ENCODE data around the gene CD300C. TPM values are rescaled to one million over a fixed set of nuclear protein-coding genes. Genes with fewer than 3 reads are reported as not detected.
"Not testable (repeated sequence)": the region's sequence is repeated elsewhere in the genome, so short reads cannot be mapped to it uniquely, and the experiment has no call there.

CD300C gene
- total RNA-seq, 1 donor from 2014 or later: not detected

GRCh38 chr17:74514632-74515334 is 31.1 kb downstream of the CD300C start:
- no peak for DNase-seq (ENCODE audit: low read depth, low spot score)

DNA sequence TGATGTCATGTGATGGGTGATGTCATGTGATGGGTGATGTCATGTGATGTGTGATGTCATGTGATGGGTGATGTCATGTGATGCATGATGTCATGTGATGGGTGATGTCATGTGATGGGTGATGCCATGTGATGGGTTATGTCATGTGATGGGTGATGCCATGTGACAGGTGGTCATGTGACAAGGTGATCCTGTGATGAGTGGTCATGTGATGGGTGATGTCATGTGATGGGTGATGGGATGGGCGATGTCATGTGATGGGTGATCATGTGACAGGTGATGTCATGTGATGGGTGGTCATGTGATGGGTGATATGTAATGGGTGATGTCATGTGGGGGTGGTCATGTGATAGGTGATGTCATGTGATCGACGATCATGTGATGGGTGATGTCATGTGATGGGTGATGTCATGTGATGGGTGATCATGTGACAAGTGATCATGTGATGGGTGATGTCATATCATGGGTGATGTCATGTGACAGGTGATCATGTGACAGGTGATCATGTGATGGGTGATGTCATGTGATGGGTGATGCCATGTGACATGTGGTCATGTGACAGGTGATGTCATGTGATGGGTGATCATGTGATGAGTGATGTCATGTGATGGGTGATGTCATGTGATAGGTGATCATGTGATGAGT is 31.8 kb downstream of the CD300C start:
- no peak for DNase-seq (ENCODE audit: low read depth, low spot score)

- DNase-seq (ENCODE audit: low read depth, low spot score): no peak
These were observed 33.3 kb downstream of the CD300C start for GRCh38 chr17:74512624-74513091.

DNA sequence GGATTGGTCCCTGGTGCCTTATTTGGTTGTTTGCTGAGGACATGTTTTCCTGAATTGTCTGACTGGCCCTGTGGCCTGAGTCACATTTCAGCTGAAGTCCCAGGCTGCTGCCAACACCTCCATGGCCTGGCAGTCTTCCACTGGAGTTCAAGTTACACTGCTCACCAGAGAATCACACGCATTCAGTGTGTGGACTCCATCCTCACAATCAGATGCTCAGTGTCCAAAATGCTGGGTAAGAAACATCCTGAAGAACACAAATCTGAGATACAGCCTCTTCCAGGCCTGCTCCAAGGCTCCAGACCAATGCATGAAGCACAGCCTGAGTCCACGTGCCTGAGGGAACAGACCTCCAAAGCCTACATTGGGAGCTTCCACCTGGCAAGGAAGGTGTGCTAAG is 33.9 kb downstream of the CD300C start:
- no peak for DNase-seq (ENCODE audit: low read depth, low spot score)

- DNase-seq (ENCODE audit: low read depth, low spot score): no peak
These were observed 37.8 kb downstream of the CD300C start for GRCh38 chr17:74508156-74508555.

DNA sequence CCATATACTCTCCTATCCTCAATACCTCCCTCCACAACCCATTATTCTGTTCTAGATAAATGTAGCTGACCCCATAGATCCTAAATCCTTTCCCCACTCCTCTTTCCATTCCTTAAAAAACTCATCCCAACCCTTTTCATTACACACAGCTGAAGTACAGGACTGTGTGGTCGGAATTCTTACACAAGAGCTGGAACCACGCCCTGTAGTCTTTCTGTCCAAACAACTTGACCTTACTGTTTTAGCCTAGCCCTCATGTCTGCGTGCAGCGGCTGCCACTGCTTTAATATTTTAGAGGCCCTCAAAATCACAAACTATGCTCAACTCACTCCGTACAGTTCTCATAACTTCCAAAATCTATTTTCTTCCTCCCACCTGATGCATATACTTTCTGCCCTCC is 42.0 kb downstream of the CD300C start:
- not testable (repeated sequence) for DNase-seq (ENCODE audit: low read depth, low spot score)

- DNase-seq (ENCODE audit: low read depth, low spot score): no peak
These were observed 43.1 kb downstream of the CD300C start for GRCh38 chr17:74502861-74503260.

DNA sequence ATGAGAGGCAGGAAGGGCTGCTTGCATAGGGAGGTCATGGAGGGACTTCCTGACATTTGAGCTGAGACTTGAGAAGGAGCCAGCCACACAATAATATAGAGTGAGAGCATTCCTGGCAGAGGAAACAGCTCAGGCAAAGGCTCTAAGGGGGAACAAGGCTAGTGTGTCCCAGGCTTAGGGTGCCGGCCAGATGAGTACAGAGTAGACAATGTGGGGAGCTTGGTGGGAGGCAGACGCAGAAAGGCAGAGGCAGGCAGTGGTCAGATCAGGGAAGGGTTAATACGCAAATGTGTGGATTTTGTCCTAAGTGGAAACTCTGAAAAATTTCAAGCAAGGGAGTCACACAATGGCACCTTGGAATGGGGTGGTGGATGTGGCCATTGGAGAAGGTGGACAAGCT is 45.9 kb downstream of the CD300C start:
- DNase-seq (ENCODE audit: low read depth, low spot score): no peak

DNA sequence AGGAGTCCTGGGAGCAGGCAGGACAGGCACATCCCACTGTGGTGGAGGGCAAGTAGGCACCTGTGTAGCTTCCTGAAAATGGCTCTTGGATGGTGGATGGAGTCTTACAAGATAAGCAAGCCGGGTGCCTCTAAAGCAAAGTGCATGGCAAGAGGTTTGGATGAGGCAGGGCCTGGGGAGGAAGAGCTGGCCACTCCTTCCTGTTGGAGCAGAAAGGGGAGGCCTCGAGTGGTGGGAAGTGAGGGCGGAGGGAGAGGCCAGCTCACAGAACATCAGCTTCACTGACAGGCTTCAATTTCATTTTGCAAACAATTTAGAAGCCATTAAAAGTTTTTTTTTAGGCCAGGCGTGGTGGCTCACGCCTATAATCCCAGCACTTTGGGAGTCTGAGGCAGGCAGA is 48.4 kb downstream of the CD300C start:
- no peak for DNase-seq (ENCODE audit: low read depth, low spot score)

GRCh38 chr17:74493331-74493833 is 52.5 kb downstream of the CD300C start:
- no peak for DNase-seq (ENCODE audit: low read depth, low spot score)

DNA sequence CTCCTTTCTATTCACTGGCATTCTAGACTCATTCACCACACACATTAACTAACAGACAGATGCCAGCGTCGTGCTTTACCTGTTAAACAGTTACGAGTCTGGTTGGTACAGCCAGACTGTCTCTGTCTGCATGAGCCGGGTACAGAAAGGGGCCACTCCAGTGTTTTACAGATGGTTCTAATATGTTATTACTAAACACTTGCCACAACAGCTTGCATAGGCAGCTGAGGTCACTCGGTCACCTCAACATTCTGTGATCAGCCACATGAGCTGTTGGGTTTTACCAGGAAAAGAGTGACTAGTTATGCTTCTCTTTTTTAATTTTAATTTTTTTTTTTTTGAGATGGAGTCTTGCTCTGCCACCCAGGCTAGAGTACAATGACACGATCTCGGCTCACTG is 54.3 kb downstream of the CD300C start:
- DNase-seq (ENCODE audit: low read depth, low spot score): no peak

Other genes with a start within 250 kb of the CD300C start
- 1.4 and 2.0 TPM in 2 replicates for gene KIF19, start 219.9 kb downstream of the CD300C start, total RNA-seq
- gene BTBD17, start 184.2 kb downstream of the CD300C start, total RNA-seq: not detected in 2 replicates
- gene GPR142, start 178.6 kb downstream of the CD300C start, total RNA-seq: not detected in 2 replicates
- gene GPRC5C, start 114.0 kb downstream of the CD300C start, total RNA-seq: not detected in 2 replicates
- not detected in 2 replicates for gene CD300A, start 79.5 kb downstream of the CD300C start, total RNA-seq
- not detected in 2 replicates for gene CD300LB, start 14.6 kb downstream of the CD300C start, total RNA-seq
- not detected in 2 replicates for gene CD300H, start 21.4 kb upstream of the CD300C start, total RNA-seq
- not detected in 2 replicates for gene CD300LD, start 46.2 kb upstream of the CD300C start, total RNA-seq
- gene CD300E, start 77.6 kb upstream of the CD300C start, total RNA-seq: not detected in 2 replicates
- gene CD300LF, start 166.8 kb upstream of the CD300C start, total RNA-seq: not detected in 2 replicates
- gene RAB37, start 191.1 kb upstream of the CD300C start, total RNA-seq: 0.32 and 0.53 TPM in 2 replicates
- 10.0 and 12.0 TPM in 2 replicates for gene NHERF1, start 202.5 kb upstream of the CD300C start, total RNA-seq
- 27.0 and 31.3 TPM in 2 replicates for gene NAT9, start 230.2 kb upstream of the CD300C start, total RNA-seq

All from pulmonary artery endothelial cell (primary cell).